ENCODE results near the gene KIAA0513. TPM values are rescaled to one million over a fixed set of nuclear protein-coding genes. Genes with fewer than 3 reads are reported as not detected.

The KIAA0513 gene
- total and polyA plus RNA-seq, 2 of the 13 experiments (the other 11 are each of a cell fraction or from before 2014, with no cell fraction given) = 1.8 TPM

- TF ChIP-seq ZNF18 (CRISPR knock-in tag; IDR thresholded peaks at IDR 0.05; ENCODE audit: insufficient replicate concordance) (no peak), HMGA1 (CRISPR knock-in tag; conservative IDR thresholded peaks at IDR 0.05) (no peak), ZNF749 (CRISPR knock-in tag; IDR thresholded peaks at IDR 0.05; ENCODE audit: borderline replicate concordance) (no peak), ZNF687 (CRISPR knock-in tag; IDR thresholded peaks at IDR 0.05) (peak; percentile 54; the same call in 1 of the 2 replicates), PRDM10 (CRISPR knock-in tag; IDR thresholded peaks at IDR 0.05; ENCODE audit: low read depth) (peak; percentile 40; the same call in 1 of the 2 replicates), EZH2 (conservative IDR thresholded peaks at IDR 0.05; ENCODE audit: low read depth, low read length) (no peak), ZNF263 (CRISPR knock-in tag; IDR thresholded peaks at IDR 0.05) (peak; percentile 90), RELA (CRISPR knock-in tag; IDR thresholded peaks at IDR 0.05) (no peak), MEIS1 (CRISPR knock-in tag; IDR thresholded peaks at IDR 0.05; ENCODE audit: borderline replicate concordance) (no peak), SOX13 (IDR thresholded peaks at IDR 0.05) (no peak), SOX13 (CRISPR knock-in tag; conservative IDR thresholded peaks at IDR 0.05 in 1 of 2, IDR thresholded peaks at IDR 0.05 in 1 of 2) (0 out of 4 replicates have a peak, but pooled peaks of 1 of the 2 experiments have one; percentile 16), ZNF10 (CRISPR knock-in tag; IDR thresholded peaks at IDR 0.05; ENCODE audit: borderline replicate concordance, low read depth) (no peak), ATF7 (IDR thresholded peaks at IDR 0.05) (no peak), ATF7 (CRISPR knock-in tag; IDR thresholded peaks at IDR 0.05) (no peak), ZBTB37 (CRISPR knock-in tag; IDR thresholded peaks at IDR 0.05) (no peak), NR2C2 (CRISPR knock-in tag; IDR thresholded peaks at IDR 0.05; ENCODE audit: borderline replicate concordance) (no peak), E2F1 (CRISPR knock-in tag; IDR thresholded peaks at IDR 0.05) (no peak)
Measured at GRCh38 chr16:85141491-85142128, 114.0 kb downstream of the KIAA0513 start (continued).

Measured in HepG2 (cell line).